BE2C (cell line): ENCODE results near the gene APOBEC3G.

Experiments
- DNase-seq: peaks from one replicate; pipeline ENCODE4 v3.0.0-alpha.2; 2020
- H3K27me3 ChIP-seq: fragments of 250-450 bp; sonication (Bioruptor Pico); 2 replicates; pipeline ENCODE4 v1.5.1; 2020; ENCODE audit warnings: mild to moderate bottlenecking
- H3K36me3 ChIP-seq: fragments of 250-450 bp; sonication (Bioruptor Pico); 2 replicates; pipeline ENCODE4 v1.5.1; 2020; ENCODE audit warnings: mild to moderate bottlenecking
- H3K4me1 ChIP-seq: fragments of 250-450 bp; sonication (Bioruptor Pico); 2 replicates; pipeline ENCODE4 v1.5.1; 2020
- H3K4me3 ChIP-seq: 2 replicates; pipeline ENCODE4 v1.5.1; 2011; ENCODE audit warnings: low read depth, low read length
- H3K9me3 ChIP-seq: fragments of 250-450 bp; sonication (Bioruptor Pico); 2 replicates; pipeline ENCODE4 v1.5.1; 2020
- TF ChIP-seq, protein P1 (sequence below): IDR thresholded peaks from 2 replicates; pipeline ENCODE4 v1.5.1; 2012; ENCODE audit warnings: mild to moderate bottlenecking, low read depth, low read length

APOBEC3G gene

GRCh38 chr22:39135092-39135896 lies 58.2 kb downstream of the APOBEC3G start:
- no peaks in the 10 kb centered on the region for H3K9me3 ChIP-seq
- TF ChIP-seq, protein P1, sequence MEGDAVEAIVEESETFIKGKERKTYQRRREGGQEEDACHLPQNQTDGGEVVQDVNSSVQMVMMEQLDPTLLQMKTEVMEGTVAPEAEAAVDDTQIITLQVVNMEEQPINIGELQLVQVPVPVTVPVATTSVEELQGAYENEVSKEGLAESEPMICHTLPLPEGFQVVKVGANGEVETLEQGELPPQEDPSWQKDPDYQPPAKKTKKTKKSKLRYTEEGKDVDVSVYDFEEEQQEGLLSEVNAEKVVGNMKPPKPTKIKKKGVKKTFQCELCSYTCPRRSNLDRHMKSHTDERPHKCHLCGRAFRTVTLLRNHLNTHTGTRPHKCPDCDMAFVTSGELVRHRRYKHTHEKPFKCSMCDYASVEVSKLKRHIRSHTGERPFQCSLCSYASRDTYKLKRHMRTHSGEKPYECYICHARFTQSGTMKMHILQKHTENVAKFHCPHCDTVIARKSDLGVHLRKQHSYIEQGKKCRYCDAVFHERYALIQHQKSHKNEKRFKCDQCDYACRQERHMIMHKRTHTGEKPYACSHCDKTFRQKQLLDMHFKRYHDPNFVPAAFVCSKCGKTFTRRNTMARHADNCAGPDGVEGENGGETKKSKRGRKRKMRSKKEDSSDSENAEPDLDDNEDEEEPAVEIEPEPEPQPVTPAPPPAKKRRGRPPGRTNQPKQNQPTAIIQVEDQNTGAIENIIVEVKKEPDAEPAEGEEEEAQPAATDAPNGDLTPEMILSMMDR: peak; percentile 87
- H3K4me3 ChIP-seq: no peak overlapping the region
- no peaks in the 10 kb centered on the region for H3K36me3 ChIP-seq
- DNase-seq: peak; percentile 84
- H3K4me1 ChIP-seq: no peaks in the 10 kb centered on the region
- no peaks in the 10 kb centered on the region for H3K27me3 ChIP-seq

- H3K4me3 ChIP-seq: no peak overlapping the region
- no peaks in the 10 kb centered on the region for H3K4me1 ChIP-seq
- TF ChIP-seq, protein P1: no peak
- no peaks in the 10 kb centered on the region for H3K9me3 ChIP-seq
- no peak for DNase-seq
- no peaks in the 10 kb centered on the region for H3K36me3 ChIP-seq
- no peaks in the 10 kb centered on the region for H3K27me3 ChIP-seq
Measured at GRCh38 chr22:39136317-39136716, 59.2 kb downstream of the APOBEC3G start.
